Gastroesophageal sphincter (tissue), 3 donors: Measurements from ENCODE around the gene SRPK1.

Experiments used
- CTCF ChIP-seq, 4 experiments: fragments of 200-600 bp in 2 of 4; fragments of 450-650 bp in 2 of 4; sonication (generic) in 1 of 4; IDR thresholded peaks; one replicate each; pipeline ENCODE4 v1.5.1; 2017 to 2019; ENCODE audit warnings: antibody characterized with exemption in 4 of 4, mild to moderate bottlenecking in 2 of 4, moderate library complexity in 2 of 4
- POLR2A ChIP-seq, 2 donors: fragments of 450-650 bp; IDR thresholded peaks; one replicate each; pipeline ENCODE4 v1.6.1; 2017; ENCODE audit warnings: antibody characterized with exemption in 2 of 2, mild to moderate bottlenecking in 2 of 2, moderate library complexity in 1 of 2

- TF ChIP-seq CTCF (IDR thresholded peaks at IDR 0.05): no peak
- TF ChIP-seq POLR2A (IDR thresholded peaks at IDR 0.05): no peak
Measured at GRCh38 chr6:35898003-35898402, 22.9 kb downstream of the SRPK1 start.
